ENCODE results near the gene ABTB2.

ABTB2 gene

GRCh38 chr11:34277171-34277570, 80.6 kb downstream of the ABTB2 start:
- no peak for DNase-seq (ENCODE audit: extremely low spot score)
- POLR2A ChIA-PET, result no interaction called here
- CTCF ChIA-PET, result no interaction called here
- no peak for TF ChIP-seq CTCF (IDR thresholded peaks at IDR 0.05; ENCODE audit: control extremely low read depth, extremely low read depth, low read depth, missing control alignments)

GRCh38 chr11:34276352-34276864, 81.4 kb downstream of the ABTB2 start:
- no peak for DNase-seq (ENCODE audit: extremely low spot score)
- ChIA-PET POLR2A (no interaction called here), CTCF (no interaction called here)
- no peak for TF ChIP-seq CTCF (IDR thresholded peaks at IDR 0.05; ENCODE audit: control extremely low read depth, extremely low read depth, low read depth, missing control alignments)

GRCh38 chr11:34275486-34275885, 82.3 kb downstream of the ABTB2 start:
- POLR2A ChIA-PET, result no interaction called here
- TF ChIP-seq CTCF (IDR thresholded peaks at IDR 0.05; ENCODE audit: control extremely low read depth, extremely low read depth, low read depth, missing control alignments), result no peak
- no peak for DNase-seq (ENCODE audit: extremely low spot score)
- CTCF ChIA-PET, result interaction anchor here (0.9 kb wide), 1 partner anchor 12 kb away, joined by 3 read pairs; no protein-coding TSS in a partner anchor

DNA sequence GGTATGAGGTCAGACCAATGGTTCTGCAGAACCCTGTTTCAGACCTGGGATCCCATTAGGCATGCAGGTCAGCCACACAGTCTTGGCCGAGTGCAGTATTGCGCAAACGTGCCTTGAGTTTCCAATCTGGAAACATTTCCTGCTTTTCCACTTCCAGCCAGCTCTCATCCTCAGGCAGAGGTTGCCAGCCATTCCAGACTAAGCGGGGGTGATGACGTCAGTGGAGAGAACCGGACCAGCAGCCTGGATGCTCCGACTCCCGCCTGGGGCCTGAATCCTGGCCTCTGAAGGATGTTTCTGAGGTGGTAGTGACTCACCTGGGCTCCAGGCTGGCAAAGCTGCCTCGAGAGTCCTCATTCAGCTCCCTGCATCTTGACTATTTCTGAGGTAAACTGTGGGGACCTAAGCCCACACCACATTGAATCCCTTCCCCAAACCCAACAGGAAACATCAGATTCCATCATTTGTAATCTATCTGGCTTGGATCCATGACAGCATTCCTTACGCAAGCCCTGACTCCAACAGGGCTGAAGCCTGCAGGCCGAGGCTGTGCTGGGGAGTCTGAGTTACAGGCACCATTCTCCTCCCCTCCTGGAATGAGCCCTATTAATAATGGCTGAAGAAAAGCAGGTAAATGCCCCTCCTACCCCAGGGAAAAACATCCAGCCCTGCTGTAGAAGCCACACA, 83.0 kb downstream of the ABTB2 start:
- ChIA-PET CTCF (interaction anchor here (0.9 to 1.4 kb wide), 2 partner anchors 12 to 25 kb away, joined by 3 read pairs; no protein-coding TSS in a partner anchor), POLR2A (no interaction called here)
- DNase-seq (ENCODE audit: extremely low spot score), result no peak

GRCh38 chr11:34273099-34273498, 84.7 kb downstream of the ABTB2 start:
- ChIA-PET POLR2A (no interaction called here), CTCF (no interaction called here)
- TF ChIP-seq CTCF (IDR thresholded peaks at IDR 0.05; ENCODE audit: control extremely low read depth, extremely low read depth, low read depth, missing control alignments), result no peak
- DNase-seq (ENCODE audit: extremely low spot score), result no peak

More for the DNA sequence above, 83.0 kb downstream of the ABTB2 start:
- no peak for TF ChIP-seq CTCF (IDR thresholded peaks at IDR 0.05; ENCODE audit: control extremely low read depth, extremely low read depth, low read depth, missing control alignments)

GRCh38 chr11:34271727-34272126, 86.1 kb downstream of the ABTB2 start:
- ChIA-PET POLR2A (no interaction called here), CTCF (interaction anchor here (0.8 kb wide), 1 partner anchor 97 kb away, joined by 3 read pairs; no protein-coding TSS in a partner anchor)
- no peak for DNase-seq (ENCODE audit: extremely low spot score)
- no peak for TF ChIP-seq CTCF (IDR thresholded peaks at IDR 0.05; ENCODE audit: control extremely low read depth, extremely low read depth, low read depth, missing control alignments)
